Measurements from ENCODE around the gene TRIM10.

Gene TRIM10

GRCh38 chr6:30188541-30188940 is 27.5 kb upstream of the TRIM10 start:
- Histone ChIP-seq H3K27me3 (ENCODE audit: insufficient read depth, low read depth) (no peaks in the 10 kb centered on the region), H3K9ac (no peak overlapping the region), H2AFZ (ENCODE audit: low read depth) (no peak overlapping the region), H3K79me2 (ENCODE audit: insufficient read depth, low read depth) (no peaks in the 10 kb centered on the region), H3K36me3 (ENCODE audit: insufficient read depth) (no peaks in the 10 kb centered on the region), H3K4me3 (IDR thresholded peaks at IDR 0.05; ENCODE audit: insufficient read depth, low read depth, low read length) (no peak overlapping the region), H4K20me1 (ENCODE audit: insufficient read depth) (no peaks in the 10 kb centered on the region), H3K4me1 (ENCODE audit: low read depth, poor library complexity, severe bottlenecking) (no peaks in the 10 kb centered on the region), H3K27ac (no peak overlapping the region), H3K4me2 (no peak overlapping the region)
- no peak for TF ChIP-seq CTCF (conservative IDR thresholded peaks at IDR 0.05; ENCODE audit: low read depth, low read length)

GRCh38 chr6:30185846-30186484 is 25.0 kb upstream of the TRIM10 start:
- Histone ChIP-seq H3K36me3 (ENCODE audit: insufficient read depth) (no peaks in the 10 kb centered on the region), H3K79me2 (ENCODE audit: insufficient read depth, low read depth) (no peaks in the 10 kb centered on the region), H3K4me1 (ENCODE audit: low read depth, poor library complexity, severe bottlenecking) (no peaks in the 10 kb centered on the region), H3K27ac (no peak overlapping the region), H3K4me3 (IDR thresholded peaks at IDR 0.05; ENCODE audit: insufficient read depth, low read depth, low read length) (no peak overlapping the region), H3K4me2 (no peak overlapping the region), H3K27me3 (ENCODE audit: insufficient read depth, low read depth) (no peaks in the 10 kb centered on the region), H3K9ac (no peak overlapping the region), H2AFZ (ENCODE audit: low read depth) (no peak overlapping the region), H4K20me1 (ENCODE audit: insufficient read depth) (no peaks in the 10 kb centered on the region)
- TF ChIP-seq CTCF (conservative IDR thresholded peaks at IDR 0.05; ENCODE audit: low read depth, low read length) = no peak

DNA sequence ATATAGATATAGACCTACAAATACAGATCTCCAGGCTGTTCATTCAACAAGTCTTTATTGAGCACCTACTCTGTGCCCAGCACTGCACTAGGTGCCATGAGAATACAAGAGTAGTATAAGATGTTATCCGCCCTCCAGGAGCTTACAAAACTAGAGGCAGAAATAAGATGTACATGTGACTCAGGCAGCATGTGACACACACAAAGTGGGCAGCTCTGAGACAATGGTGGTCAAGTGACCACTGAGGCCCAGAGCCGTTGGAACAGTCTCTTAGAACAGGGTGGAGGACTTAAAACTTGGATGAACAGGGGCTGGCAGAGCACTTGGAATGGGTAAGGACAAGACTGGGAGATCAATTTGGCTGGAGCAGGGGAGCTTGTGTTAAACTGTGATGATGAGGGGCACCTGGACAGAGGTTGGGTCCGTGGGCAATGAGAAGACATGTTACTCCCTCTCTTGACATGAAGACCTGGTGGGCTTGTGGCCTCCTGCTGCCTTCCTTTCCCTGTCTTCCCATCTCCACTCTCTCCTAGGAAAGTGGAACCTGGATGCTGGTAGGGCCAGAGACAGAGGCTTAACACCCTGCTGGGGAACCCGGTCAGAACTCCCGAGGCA is 23.5 kb upstream of the TRIM10 start:
- H3K27ac ChIP-seq = no peak overlapping the region
- TF ChIP-seq CTCF (conservative IDR thresholded peaks at IDR 0.05; ENCODE audit: low read depth, low read length) = no peak
- no peaks in the 10 kb centered on the region for H3K79me2 ChIP-seq (ENCODE audit: insufficient read depth, low read depth)

GRCh38 chr6:30180145-30180544 is 19.1 kb upstream of the TRIM10 start:
- H3K4me1 ChIP-seq (ENCODE audit: low read depth, poor library complexity, severe bottlenecking) = no peaks in the 10 kb centered on the region
- H4K20me1 ChIP-seq (ENCODE audit: insufficient read depth) = no peaks in the 10 kb centered on the region
- H3K4me3 ChIP-seq (IDR thresholded peaks at IDR 0.05; ENCODE audit: insufficient read depth, low read depth, low read length) = no peak overlapping the region
- H2AFZ ChIP-seq (ENCODE audit: low read depth) = no peak overlapping the region
- no peaks in the 10 kb centered on the region for H3K27me3 ChIP-seq (ENCODE audit: insufficient read depth, low read depth)
- no peak overlapping the region for H3K4me2 ChIP-seq
- no peaks in the 10 kb centered on the region for H3K79me2 ChIP-seq (ENCODE audit: insufficient read depth, low read depth)
- H3K27ac ChIP-seq = no peak overlapping the region
- TF ChIP-seq CTCF (conservative IDR thresholded peaks at IDR 0.05; ENCODE audit: low read depth, low read length) = no peak
- no peaks in the 10 kb centered on the region for H3K36me3 ChIP-seq (ENCODE audit: insufficient read depth)
- H3K9ac ChIP-seq = no peak overlapping the region

More for the DNA sequence above, 23.5 kb upstream of the TRIM10 start:
- no peaks in the 10 kb centered on the region for H4K20me1 ChIP-seq (ENCODE audit: insufficient read depth)
- H3K36me3 ChIP-seq (ENCODE audit: insufficient read depth) = no peaks in the 10 kb centered on the region
- H3K4me1 ChIP-seq (ENCODE audit: low read depth, poor library complexity, severe bottlenecking) = no peaks in the 10 kb centered on the region
- no peak overlapping the region for H3K9ac ChIP-seq
- no peak overlapping the region for H3K4me2 ChIP-seq
- H2AFZ ChIP-seq (ENCODE audit: low read depth) = no peak overlapping the region
- H3K27me3 ChIP-seq (ENCODE audit: insufficient read depth, low read depth) = no peaks in the 10 kb centered on the region
- no peak overlapping the region for H3K4me3 ChIP-seq (IDR thresholded peaks at IDR 0.05; ENCODE audit: insufficient read depth, low read depth, low read length)

Data from KMS-11 (cell line).